Tibial nerve (tissue), 3 donors: ENCODE results near the gene OR10V1.

Experiments
- POLR2A ChIP-seq, 2 donors: fragments of 450-650 bp; IDR thresholded peaks; one replicate each; pipeline ENCODE4 v1.6.1; 2017; ENCODE audit warnings: antibody characterized with exemption in 2 of 2, mild to moderate bottlenecking in 2 of 2, moderate library complexity in 2 of 2
- TF ChIP-seq, protein P1 (sequence below), 5 experiments: fragments of 200-600 bp in 3 of 5; fragments of 450-650 bp in 2 of 5; sonication (generic) in 3 of 5; IDR thresholded peaks; one replicate each; pipeline ENCODE4 v1.5.1; 2016 to 2019; ENCODE audit warnings: antibody characterized with exemption in 5 of 5, mild to moderate bottlenecking in 3 of 5, moderate library complexity in 2 of 5

DNA sequence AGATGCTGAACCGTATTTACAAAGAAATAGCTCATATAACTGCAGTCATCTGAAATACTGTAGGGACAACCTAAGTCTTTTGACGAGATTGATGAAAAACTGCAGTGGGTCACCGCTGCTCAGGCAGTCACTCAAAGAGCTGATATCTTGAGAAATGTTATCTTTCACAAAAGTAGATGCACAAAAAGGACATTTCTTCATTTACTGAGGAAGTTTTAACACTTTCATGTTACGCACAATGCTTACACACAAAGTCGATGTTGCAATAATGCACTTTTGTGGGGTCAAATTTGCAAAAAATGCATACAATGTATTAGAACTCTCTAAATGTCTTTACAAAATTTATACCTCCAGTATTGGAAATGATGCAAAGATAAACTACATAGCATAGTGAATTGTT is 16.2 kb upstream of the OR10V1 start:
- TF ChIP-seq, protein P1, sequence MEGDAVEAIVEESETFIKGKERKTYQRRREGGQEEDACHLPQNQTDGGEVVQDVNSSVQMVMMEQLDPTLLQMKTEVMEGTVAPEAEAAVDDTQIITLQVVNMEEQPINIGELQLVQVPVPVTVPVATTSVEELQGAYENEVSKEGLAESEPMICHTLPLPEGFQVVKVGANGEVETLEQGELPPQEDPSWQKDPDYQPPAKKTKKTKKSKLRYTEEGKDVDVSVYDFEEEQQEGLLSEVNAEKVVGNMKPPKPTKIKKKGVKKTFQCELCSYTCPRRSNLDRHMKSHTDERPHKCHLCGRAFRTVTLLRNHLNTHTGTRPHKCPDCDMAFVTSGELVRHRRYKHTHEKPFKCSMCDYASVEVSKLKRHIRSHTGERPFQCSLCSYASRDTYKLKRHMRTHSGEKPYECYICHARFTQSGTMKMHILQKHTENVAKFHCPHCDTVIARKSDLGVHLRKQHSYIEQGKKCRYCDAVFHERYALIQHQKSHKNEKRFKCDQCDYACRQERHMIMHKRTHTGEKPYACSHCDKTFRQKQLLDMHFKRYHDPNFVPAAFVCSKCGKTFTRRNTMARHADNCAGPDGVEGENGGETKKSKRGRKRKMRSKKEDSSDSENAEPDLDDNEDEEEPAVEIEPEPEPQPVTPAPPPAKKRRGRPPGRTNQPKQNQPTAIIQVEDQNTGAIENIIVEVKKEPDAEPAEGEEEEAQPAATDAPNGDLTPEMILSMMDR (IDR thresholded peaks at IDR 0.05): no peak
- no peak for TF ChIP-seq POLR2A (IDR thresholded peaks at IDR 0.05)
